ENCODE data around the gene SLC37A3. TPM values are rescaled to one million over a fixed set of nuclear protein-coding genes. Genes with fewer than 3 reads are reported as not detected.

Gene SLC37A3
- total RNA-seq, 1 experiment from 2014 or later = 22.1 TPM

- no peaks in the 10 kb centered on the region for H3K9me3 ChIP-seq (ENCODE audit: low read length)
- H3K27ac ChIP-seq (ENCODE audit: low read length) = no peak overlapping the region
- H3K36me3 ChIP-seq (ENCODE audit: low read depth, low read length) = no peaks in the 10 kb centered on the region
- no peak overlapping the region for H3K4me2 ChIP-seq (ENCODE audit: low read length)
- DNase-seq = no peak
- TF ChIP-seq CTCF (conservative IDR thresholded peaks at IDR 0.05; ENCODE audit: low read depth, low read length) (no peak), EZH2phosphoT487 (IDR thresholded peaks at IDR 0.05; ENCODE audit: borderline replicate concordance, low read length) (no peak), EZH2 (IDR thresholded peaks at IDR 0.05; ENCODE audit: low read length, unreplicated experiment) (no peak)
- H2AFZ ChIP-seq (ENCODE audit: low read length) = no peak overlapping the region
- no peak for ATAC-seq
- H3K27me3 ChIP-seq (ENCODE audit: low read length) = no peaks in the 10 kb centered on the region
- ChIA-PET POLR2A (ENCODE audit: unreplicated experiment) (no interaction called here), CTCF (no interaction called here)
- no peaks in the 10 kb centered on the region for H3K9me2 ChIP-seq (replicated peaks; ENCODE audit: low read length)
- no peaks in the 10 kb centered on the region for H3K4me1 ChIP-seq (ENCODE audit: insufficient read depth, low read length)
- no peak overlapping the region for H3K9ac ChIP-seq (ENCODE audit: low read length)
- intact Hi-C loops (cut with micrococcal nuclease) = no loop called here
- H4K20me1 ChIP-seq (ENCODE audit: low read length) = no peaks in the 10 kb centered on the region
- no peaks in the 10 kb centered on the region for H3K79me2 ChIP-seq (ENCODE audit: low read length)
- no TSS peak for BruUV-seq (replicated peaks)
- H3F3A ChIP-seq (ENCODE audit: low read length, unreplicated experiment) = no peaks in the 10 kb centered on the region
- H3K4me3 ChIP-seq (ENCODE audit: low read length) = no peak overlapping the region
These were observed 27.8 kb upstream of the SLC37A3 start for GRCh38 chr7:140426130-140426529.

GRCh38 chr7:140425718-140426117 is 27.4 kb upstream of the SLC37A3 start:
- intact Hi-C loops (cut with micrococcal nuclease) = no loop called here
- BruUV-seq (replicated peaks) = no TSS peak
- H3K27ac ChIP-seq (ENCODE audit: low read length) = no peak overlapping the region
- ChIA-PET POLR2A (ENCODE audit: unreplicated experiment) (no interaction called here), CTCF (no interaction called here)
- TF ChIP-seq CTCF (conservative IDR thresholded peaks at IDR 0.05; ENCODE audit: low read depth, low read length) (no peak), EZH2phosphoT487 (IDR thresholded peaks at IDR 0.05; ENCODE audit: borderline replicate concordance, low read length) (no peak), EZH2 (IDR thresholded peaks at IDR 0.05; ENCODE audit: low read length, unreplicated experiment) (no peak)
- DNase-seq = no peak
- H3K4me2 ChIP-seq (ENCODE audit: low read length) = no peak overlapping the region
- no peak overlapping the region for H3K9ac ChIP-seq (ENCODE audit: low read length)
- no peaks in the 10 kb centered on the region for H3K79me2 ChIP-seq (ENCODE audit: low read length)
- H3K36me3 ChIP-seq (ENCODE audit: low read depth, low read length) = no peaks in the 10 kb centered on the region
- no peak for ATAC-seq
- no peaks in the 10 kb centered on the region for H3K27me3 ChIP-seq (ENCODE audit: low read length)
- H4K20me1 ChIP-seq (ENCODE audit: low read length) = no peaks in the 10 kb centered on the region
- no peaks in the 10 kb centered on the region for H3K4me1 ChIP-seq (ENCODE audit: insufficient read depth, low read length)
- H2AFZ ChIP-seq (ENCODE audit: low read length) = no peak overlapping the region
- no peaks in the 10 kb centered on the region for H3K9me3 ChIP-seq (ENCODE audit: low read length)
- no peaks in the 10 kb centered on the region for H3K9me2 ChIP-seq (replicated peaks; ENCODE audit: low read length)
- no peaks in the 10 kb centered on the region for H3F3A ChIP-seq (ENCODE audit: low read length, unreplicated experiment)
- H3K4me3 ChIP-seq (ENCODE audit: low read length) = no peak overlapping the region

- ATAC-seq = no peak
- H3K27me3 ChIP-seq (ENCODE audit: low read length) = no peaks in the 10 kb centered on the region
- no peaks in the 10 kb centered on the region for H3F3A ChIP-seq (ENCODE audit: low read length, unreplicated experiment)
- no peak for DNase-seq
- H3K4me3 ChIP-seq (ENCODE audit: low read length) = no peak overlapping the region
- ChIA-PET CTCF (no interaction called here), POLR2A (ENCODE audit: unreplicated experiment) (no interaction called here)
- H4K20me1 ChIP-seq (ENCODE audit: low read length) = no peaks in the 10 kb centered on the region
- H2AFZ ChIP-seq (ENCODE audit: low read length) = no peak overlapping the region
- H3K4me1 ChIP-seq (ENCODE audit: insufficient read depth, low read length) = no peaks in the 10 kb centered on the region
- BruUV-seq (replicated peaks) = no TSS peak
- TF ChIP-seq EZH2phosphoT487 (IDR thresholded peaks at IDR 0.05; ENCODE audit: borderline replicate concordance, low read length) = no peak
- H3K79me2 ChIP-seq (ENCODE audit: low read length) = no peaks in the 10 kb centered on the region
- H3K9ac ChIP-seq (ENCODE audit: low read length) = no peak overlapping the region
- H3K9me3 ChIP-seq (ENCODE audit: low read length) = no peaks in the 10 kb centered on the region
- no peaks in the 10 kb centered on the region for H3K9me2 ChIP-seq (replicated peaks; ENCODE audit: low read length)
- no peak overlapping the region for H3K4me2 ChIP-seq (ENCODE audit: low read length)
- intact Hi-C loops (cut with micrococcal nuclease) = no loop called here
- no peak overlapping the region for H3K27ac ChIP-seq (ENCODE audit: low read length)
- no peaks in the 10 kb centered on the region for H3K36me3 ChIP-seq (ENCODE audit: low read depth, low read length)
These were observed 25.2 kb upstream of the SLC37A3 start for GRCh38 chr7:140423501-140423900.
